ENCODE data around the gene VTI1A. TPM values are rescaled to one million over a fixed set of nuclear protein-coding genes. Genes with fewer than 3 reads are reported as not detected.

Gene VTI1A
- total and polyA plus RNA-seq, 2 of the 13 experiments (the other 11 are each of a cell fraction or from before 2014, with no cell fraction given), result 11.7 to 32.7 TPM

GRCh38 chr10:112441520-112441919, 5.5 kb upstream of the VTI1A start:
- Histone ChIP-seq H3K9me3 (ENCODE audit: low read length) (no peaks in the 10 kb centered on the region), H3K4me2 (ENCODE audit: low read depth, low read length) (no peak overlapping the region), H3K79me2 (ENCODE audit: insufficient read depth, low read length) (peaks cover 16% of the 10 kb centered on the region), H4K20me1 (ENCODE audit: insufficient read depth, low read length) (no peaks in the 10 kb centered on the region), H2AFZ (ENCODE audit: low read length) (no peak overlapping the region), H3K27ac (ENCODE audit: extremely low read length, insufficient read depth, low read length) (no peak overlapping the region), H3K36me3 (replicated peaks in 1 of 2; ENCODE audit: control insufficient read depth in 1 of 2, insufficient read depth in 2 of 2, low read length in 2 of 2) (peaks cover 7 to 38% of the 10 kb centered on the region in 2 experiments), H3K4me3 (replicated peaks in 1 of 3; ENCODE audit: insufficient read depth in 1 of 3, low read depth in 2 of 3, low read length in 3 of 3) (no peak overlapping the region), H3K27me3 (ENCODE audit: control insufficient read depth in 1 of 2, insufficient read depth in 2 of 2, low read length in 2 of 2) (no peaks in the 10 kb centered on the region; a peak in 1 of 5 replicates), H3K4me1 (ENCODE audit: insufficient read depth, low read length) (peaks cover 20% of the 10 kb centered on the region), H3K9ac (ENCODE audit: insufficient read depth, low read depth, low read length) (no peak overlapping the region)
- 88% methylated on average over 1 of the region's 1 CpG for WGBS (ENCODE audit: low lambda C conversion rate)
- ATAC-seq, result no peak
- no TSS peak for BruUV-seq (replicated peaks)
- ChIA-PET POLR2A (no interaction called here), CTCF (ENCODE audit: low intra/inter-chr PET ratio, low total read pairs) (no interaction called here)
- no peak for DNase-seq (ENCODE audit: low spot score)
- no peak for FAIRE-seq
- no peak for TF ChIP-seq RXRA (CRISPR knock-in tag; IDR thresholded peaks at IDR 0.05)
- no peak for TF ChIP-seq SIN3A (IDR thresholded peaks at IDR 0.05; ENCODE audit: borderline replicate concordance, low read depth, low read length)
- TF ChIP-seq TRAFD1 (CRISPR knock-in tag; IDR thresholded peaks at IDR 0.05; ENCODE audit: borderline replicate concordance), result no peak
- TF ChIP-seq ZNF580 (CRISPR knock-in tag; IDR thresholded peaks at IDR 0.05; ENCODE audit: borderline replicate concordance, low read depth), result no peak
- no peak for TF ChIP-seq ZBTB40 (IDR thresholded peaks at IDR 0.05)
- TF ChIP-seq ZBTB40 (CRISPR knock-in tag; IDR thresholded peaks at IDR 0.05), result no peak
- no peak for TF ChIP-seq HNRNPLL (IDR thresholded peaks at IDR 0.05; ENCODE audit: low read depth, low read length, poor library complexity, severe bottlenecking)
- TF ChIP-seq HOXA7 (CRISPR knock-in tag; IDR thresholded peaks at IDR 0.05), result no peak
- in situ Hi-C loops (cut with HindIII; ENCODE audit: extremely low pct_ligation_motif_present, low pct_unique_long_range_greater_than_20kb) (loop anchor here (25.0 kb wide), 2 partner anchors 104 to 304 kb away; no protein-coding TSS in a partner anchor), intact Hi-C loops (cut with micrococcal nuclease; ENCODE audit: unreplicated experiment) (no loop called here)

All from HepG2 (cell line).